Mammary epithelial cell (primary cell): ENCODE data around the gene PARD3.

Source experiments
- EZH2 ChIP-seq: IDR thresholded peaks from 2 replicates; pipeline ENCODE4 v1.6.1; 2012; ENCODE audit warnings: low read length, inconsistent platforms, borderline replicate concordance
- TF ChIP-seq, protein P1 (sequence below), 2 donors: IDR thresholded peaks in 1 of 2; conservative IDR thresholded peaks in 1 of 2; 2 replicates each; pipeline ENCODE4 v1.5.1; 2011 to 2012; ENCODE audit warnings: inconsistent platforms in 2 of 2, low read length in 2 of 2, mild to moderate bottlenecking in 2 of 2, control low read depth in 1 of 2, low read depth in 1 of 2; ENCODE audit not compliant: insufficient read depth in 1 of 2; ENCODE audit errors: extremely low read depth in 1 of 2

DNA sequence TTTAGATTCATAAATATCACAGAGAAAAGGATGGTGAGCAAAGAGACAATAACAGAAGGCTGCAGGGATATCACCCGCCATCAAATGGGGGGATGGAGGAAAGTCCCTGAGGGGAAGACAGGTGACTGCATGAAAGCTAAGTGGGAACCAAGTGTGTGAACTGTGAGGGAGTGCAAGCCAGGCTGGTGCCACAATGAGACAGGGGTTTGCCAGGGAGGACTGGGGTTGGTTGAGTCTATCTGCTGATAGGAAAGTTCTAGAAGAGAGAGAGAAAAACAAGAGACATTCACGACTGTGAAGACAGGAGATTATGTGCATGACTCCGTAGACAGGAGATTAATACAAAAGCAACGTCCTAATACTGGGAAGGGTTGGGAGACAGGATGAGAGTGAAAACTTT is 376.4 kb downstream of the PARD3 start:
- TF ChIP-seq, protein P1, sequence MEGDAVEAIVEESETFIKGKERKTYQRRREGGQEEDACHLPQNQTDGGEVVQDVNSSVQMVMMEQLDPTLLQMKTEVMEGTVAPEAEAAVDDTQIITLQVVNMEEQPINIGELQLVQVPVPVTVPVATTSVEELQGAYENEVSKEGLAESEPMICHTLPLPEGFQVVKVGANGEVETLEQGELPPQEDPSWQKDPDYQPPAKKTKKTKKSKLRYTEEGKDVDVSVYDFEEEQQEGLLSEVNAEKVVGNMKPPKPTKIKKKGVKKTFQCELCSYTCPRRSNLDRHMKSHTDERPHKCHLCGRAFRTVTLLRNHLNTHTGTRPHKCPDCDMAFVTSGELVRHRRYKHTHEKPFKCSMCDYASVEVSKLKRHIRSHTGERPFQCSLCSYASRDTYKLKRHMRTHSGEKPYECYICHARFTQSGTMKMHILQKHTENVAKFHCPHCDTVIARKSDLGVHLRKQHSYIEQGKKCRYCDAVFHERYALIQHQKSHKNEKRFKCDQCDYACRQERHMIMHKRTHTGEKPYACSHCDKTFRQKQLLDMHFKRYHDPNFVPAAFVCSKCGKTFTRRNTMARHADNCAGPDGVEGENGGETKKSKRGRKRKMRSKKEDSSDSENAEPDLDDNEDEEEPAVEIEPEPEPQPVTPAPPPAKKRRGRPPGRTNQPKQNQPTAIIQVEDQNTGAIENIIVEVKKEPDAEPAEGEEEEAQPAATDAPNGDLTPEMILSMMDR (conservative IDR thresholded peaks at IDR 0.05 in 1 of 2, IDR thresholded peaks at IDR 0.05 in 1 of 2; ENCODE audit: extremely low read depth in 1 of 2, insufficient read depth in 1 of 2, low read depth in 1 of 2, low read length in 2 of 2): no peak
- no peak for TF ChIP-seq EZH2
